Activated CD8-positive, alpha-beta memory T cell treated with anti-CD3 and anti-CD28 coated beads, Interleukin-2, amount 50 U/mL, for 4 hours (primary cell): Measurements from ENCODE around the gene CCDC116.
A peak's percentile ranks its signal among the peaks of the same experiment; 100 is the strongest.
"Not testable (repeated sequence)": the region's sequence is repeated elsewhere in the genome, so short reads cannot be mapped to it uniquely, and the experiment has no call there.

ENCODE experiments used
- DNase-seq: peaks from one replicate; pipeline ENCODE4 v3.0.0-alpha.2; 2020

CCDC116 gene

GRCh38 chr22:21652547-21653545 is 20.3 kb downstream of the CCDC116 start:
- no peak for DNase-seq

GRCh38 chr22:21657020-21657359 is 24.4 kb downstream of the CCDC116 start:
- DNase-seq, result no peak

GRCh38 chr22:21657360-21658032 is 24.9 kb downstream of the CCDC116 start:
- peak; percentile 76 for DNase-seq

GRCh38 chr22:21659864-21660525 is 27.4 kb downstream of the CCDC116 start:
- DNase-seq, result no peak

- DNase-seq, result no peak
Measured at GRCh38 chr22:21660904-21661303, 28.3 kb downstream of the CCDC116 start.

- DNase-seq, result no peak
Measured at GRCh38 chr22:21661991-21662390, 29.4 kb downstream of the CCDC116 start.

- no peak for DNase-seq
Measured at GRCh38 chr22:21663738-21664137, 31.2 kb downstream of the CCDC116 start.

- no peak for DNase-seq
Measured at GRCh38 chr22:21665047-21665851, 32.7 kb downstream of the CCDC116 start.

GRCh38 chr22:21666786-21667185 is 34.2 kb downstream of the CCDC116 start:
- DNase-seq, result no peak

- DNase-seq, result no peak
Measured at GRCh38 chr22:21669026-21669425, 36.5 kb downstream of the CCDC116 start.

- no peak for DNase-seq
Measured at GRCh38 chr22:21672107-21672629, 39.6 kb downstream of the CCDC116 start.

- DNase-seq, result no peak
Measured at GRCh38 chr22:21673534-21674321, 41.2 kb downstream of the CCDC116 start.

GRCh38 chr22:21674638-21675245 is 42.2 kb downstream of the CCDC116 start:
- no peak for DNase-seq

- DNase-seq, result no peak
Measured at GRCh38 chr22:21677606-21678443, 45.3 kb downstream of the CCDC116 start.

GRCh38 chr22:21678842-21679241 is 46.3 kb downstream of the CCDC116 start:
- not testable (repeated sequence) for DNase-seq

GRCh38 chr22:21679383-21679782 is 46.8 kb downstream of the CCDC116 start:
- DNase-seq, result no peak

- DNase-seq, result no peak
Measured at GRCh38 chr22:21680830-21681565, 48.4 kb downstream of the CCDC116 start.

- DNase-seq, result no peak
Measured at GRCh38 chr22:21681566-21682370, 49.2 kb downstream of the CCDC116 start.
